Ovary (tissue), 9 donors: Measurements from ENCODE around the gene ELL2. TPM values are rescaled to one million over a fixed set of nuclear protein-coding genes. Genes with fewer than 3 reads are reported as not detected.

Experiments
- DNase-seq, 5 donors: peaks; one replicate each; pipeline ENCODE4 v3.0.0-alpha.2; 2019 to 2020
- H3K27ac ChIP-seq, 2 donors: fragments of 200-600 bp; one replicate each; pipeline versions ENCODE4 v1.5.1 to v1.8.0; 2019 to 2022
- H3K27me3 ChIP-seq: fragments of 200-600 bp; one replicate; pipeline ENCODE4 v1.8.0; 2022
- H3K36me3 ChIP-seq: fragments of 200-600 bp; sonication (generic); one replicate; pipeline ENCODE4 v1.5.1; 2019
- H3K4me1 ChIP-seq: one replicate; pipeline ENCODE4 v1.8.1; 2013; ENCODE audit warnings: mild to moderate bottlenecking, moderate library complexity; ENCODE audit not compliant: insufficient read depth
- H3K4me3 ChIP-seq: fragments of 200-600 bp; sonication (generic); one replicate; pipeline ENCODE4 v1.5.1; 2017
- H3K9me3 ChIP-seq, 2 donors: fragments of 200-600 bp in 1 of 2; sonication (generic) in 1 of 2; one replicate each; pipeline versions ENCODE4 v1.5.1 to v1.8.1; 2013 to 2019; ENCODE audit warnings: mild to moderate bottlenecking in 1 of 2, moderate library complexity in 1 of 2
- EP300 ChIP-seq: sonication (generic); formaldehyde crosslinking; IDR thresholded peaks from one replicate; pipeline ENCODE4 v1.6.1; 2017; ENCODE audit warnings: antibody characterized with exemption
- POLR2A ChIP-seq: fragments of 450-650 bp; IDR thresholded peaks from one replicate; pipeline ENCODE4 v1.6.1; 2017; ENCODE audit warnings: antibody characterized with exemption, mild to moderate bottlenecking, moderate library complexity
- WGBS, 3 donors: extraction: QIAGEN DNeasy Blood & Tissue Kit in 1 of 3; methylation state at CpG; one replicate each; pipeline versions ENCODE4 v1.1.5 to v1.1.7; 2013 to 2017; 5-methylcytosine and 5-hydroxymethylcytosine counted together
- intact Hi-C, 4 donors: fragments of 100-400 bp; cut with DNase I; formaldehyde crosslinking; loops; one replicate each; pipeline versions ENCODE4 v1.11.0 to v1.15.1; 2022 to 2023
- polyA plus RNA-seq, 2 donors: library from polyadenylated mRNA; stranded (reverse); fragments of 200-250 nt in 1 of 2; fragments of 350-450 nt in 1 of 2; fragmentation: Illumina TruSeq in 1 of 2; extraction: RNeasy Lipid Tissue Mini Kit (QIAGEN cat#74804) in 1 of 2; gene quantifications; one replicate each; pipeline ENCODE4 v1.2.3, GENCODE V29; 2013 to 2014
- total RNA-seq, 7 donors: library from RNA; depleted of rRNA in 2 of 7; stranded (reverse); fragments of >200 nt in 2 of 7; fragmentation: NEBNext Ultra II Directional in 3 of 7; extraction: Animal tissue kit (Norgen Biotek cat#: 25700) in 3 of 7; gene quantifications; one replicate each; pipeline versions ENCODE4 v1.1.0 to v1.2.4, GENCODE V29; 2016 to 2023
- TF ChIP-seq, protein P1 (sequence below), 3 donors: fragments of 450-650 bp in 2 of 3; fragments of 200-600 bp in 1 of 3; IDR thresholded peaks; one replicate each; pipeline versions ENCODE4 v1.5.1 to v1.8.0; 2016 to 2022; ENCODE audit warnings: antibody characterized with exemption in 3 of 3, mild to moderate bottlenecking in 1 of 3
- donor health status: DM: no; HTN: no; CAD: no; lungs with moderate emphysema.
- donor health status: DM: no; HTN: no; CAD: no.
- donor health status: Bipolar disorder and iron deficiency.
- donor health status: DM: yes; HTN: yes; CAD: no.
- donor health status: DM: no; HTN: no; CAD: no.
- donor health status: DM: yes; HTN: yes; CAD: no.

The ELL2 gene
- total and polyA plus RNA-seq, 9 donors = 7.2 to 73.2 (median 25.1) TPM

DNA sequence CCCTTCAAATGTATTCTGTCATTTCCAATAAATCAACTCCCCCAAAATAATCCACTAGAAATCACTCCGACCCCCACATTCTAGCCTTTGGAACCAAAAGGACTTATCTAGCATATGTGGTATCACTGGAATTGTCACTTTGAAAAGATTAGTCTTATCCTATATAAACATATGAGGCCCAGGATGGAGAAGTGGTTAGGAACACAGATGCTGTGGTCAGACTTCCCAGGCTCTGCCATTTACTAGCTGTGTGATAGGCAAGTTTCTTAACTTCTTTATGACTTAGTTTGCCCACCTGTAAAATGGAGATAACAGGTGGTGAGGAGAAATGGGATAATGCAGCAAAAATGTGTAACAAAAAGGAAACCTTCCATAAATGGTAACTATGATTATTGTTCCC is 77.1 kb downstream of the ELL2 start:
- Histone ChIP-seq H3K27me3 (no peaks in the 10 kb centered on the region), H3K4me3 (no peak overlapping the region), H3K27ac (no peak overlapping the region), H3K36me3 (no peaks in the 10 kb centered on the region), H3K9me3 (no peaks in the 10 kb centered on the region), H3K4me1 (peaks cover 4% of the 10 kb centered on the region)
- TF ChIP-seq, protein P1, sequence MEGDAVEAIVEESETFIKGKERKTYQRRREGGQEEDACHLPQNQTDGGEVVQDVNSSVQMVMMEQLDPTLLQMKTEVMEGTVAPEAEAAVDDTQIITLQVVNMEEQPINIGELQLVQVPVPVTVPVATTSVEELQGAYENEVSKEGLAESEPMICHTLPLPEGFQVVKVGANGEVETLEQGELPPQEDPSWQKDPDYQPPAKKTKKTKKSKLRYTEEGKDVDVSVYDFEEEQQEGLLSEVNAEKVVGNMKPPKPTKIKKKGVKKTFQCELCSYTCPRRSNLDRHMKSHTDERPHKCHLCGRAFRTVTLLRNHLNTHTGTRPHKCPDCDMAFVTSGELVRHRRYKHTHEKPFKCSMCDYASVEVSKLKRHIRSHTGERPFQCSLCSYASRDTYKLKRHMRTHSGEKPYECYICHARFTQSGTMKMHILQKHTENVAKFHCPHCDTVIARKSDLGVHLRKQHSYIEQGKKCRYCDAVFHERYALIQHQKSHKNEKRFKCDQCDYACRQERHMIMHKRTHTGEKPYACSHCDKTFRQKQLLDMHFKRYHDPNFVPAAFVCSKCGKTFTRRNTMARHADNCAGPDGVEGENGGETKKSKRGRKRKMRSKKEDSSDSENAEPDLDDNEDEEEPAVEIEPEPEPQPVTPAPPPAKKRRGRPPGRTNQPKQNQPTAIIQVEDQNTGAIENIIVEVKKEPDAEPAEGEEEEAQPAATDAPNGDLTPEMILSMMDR (IDR thresholded peaks at IDR 0.05) = no peak
- TF ChIP-seq EP300 = no peak
- TF ChIP-seq POLR2A = no peak
- WGBS, 3 donors = 75 to 95% (median 83%) methylated on average over 1 of the region's 1 CpG
- intact Hi-C loops = no loop called here
- DNase-seq = no peak

DNA sequence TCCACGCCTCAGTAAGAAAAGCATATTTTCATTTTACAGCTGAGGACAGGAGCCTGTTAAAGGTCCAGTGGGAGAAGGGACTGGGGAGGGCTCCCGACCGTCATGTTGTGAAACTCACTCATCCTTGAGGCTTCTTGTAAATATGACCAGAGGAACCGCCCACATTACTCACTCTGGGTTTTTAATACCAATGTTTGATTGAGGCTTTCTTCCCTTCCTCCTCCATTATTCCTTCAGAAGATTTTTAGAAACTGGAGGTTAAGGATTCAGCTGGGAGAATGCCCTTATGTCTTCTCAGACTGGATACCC is 77.7 kb downstream of the ELL2 start:
- H3K27me3 ChIP-seq = no peaks in the 10 kb centered on the region
- peaks cover 4% of the 10 kb centered on the region for H3K4me1 ChIP-seq
- no peak overlapping the region for H3K4me3 ChIP-seq
- WGBS, 3 donors = 19 to 43% (median 24%) methylated on average over 4 of the region's 4 CpGs
- H3K9me3 ChIP-seq = no peaks in the 10 kb centered on the region
- intact Hi-C loops = no loop called here
- TF ChIP-seq, protein P1 (IDR thresholded peaks at IDR 0.05) = no peak
- TF ChIP-seq EP300 (no peak), POLR2A (no peak)
- DNase-seq = peak in 1 of 5 donors; percentile 47
- H3K36me3 ChIP-seq = no peaks in the 10 kb centered on the region
- no peak overlapping the region for H3K27ac ChIP-seq

DNA sequence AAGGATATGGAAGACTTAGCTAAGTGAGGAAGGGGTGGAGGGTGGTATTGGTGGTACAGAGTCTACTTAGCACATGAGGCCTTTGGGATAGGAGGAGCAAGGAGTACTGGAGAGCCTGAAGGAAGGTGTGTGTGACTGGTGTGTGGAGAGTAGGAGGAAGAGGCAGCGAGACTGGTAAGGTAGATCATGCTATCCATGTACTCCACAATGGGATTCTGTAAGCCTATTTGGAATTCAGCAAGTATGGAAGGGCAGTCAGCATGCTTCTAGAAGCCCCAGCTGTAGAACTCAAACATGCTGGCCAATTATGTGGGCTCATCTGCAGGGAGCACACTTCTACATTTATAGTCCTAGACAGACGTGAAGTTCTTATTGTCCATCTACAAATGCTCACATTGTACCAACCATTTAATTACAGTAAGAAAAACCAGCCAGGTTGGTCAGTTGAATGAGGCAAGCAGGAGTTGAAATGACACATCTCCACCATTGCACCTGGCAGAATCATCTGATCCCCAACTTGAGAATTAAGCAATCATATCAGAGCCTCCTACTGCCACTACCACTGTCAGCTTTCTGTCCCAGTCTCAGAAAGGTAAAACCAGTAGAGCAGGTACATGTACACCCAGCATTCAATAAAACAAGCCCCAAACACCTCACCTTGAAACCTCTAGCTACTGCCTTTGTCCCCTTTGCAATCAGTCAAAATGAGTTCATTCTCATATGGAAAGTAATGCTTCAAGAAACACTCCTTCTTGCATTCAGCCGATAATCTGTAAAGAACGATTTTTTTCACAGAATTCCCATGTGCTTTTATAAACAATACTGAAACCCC is 78.2 kb downstream of the ELL2 start:
- Histone ChIP-seq H3K27me3 (no peaks in the 10 kb centered on the region), H3K9me3 (no peaks in the 10 kb centered on the region), H3K4me3 (no peak overlapping the region), H3K4me1 (peaks cover 4% of the 10 kb centered on the region), H3K27ac (no peak overlapping the region), H3K36me3 (no peaks in the 10 kb centered on the region)
- no peak for DNase-seq
- TF ChIP-seq POLR2A (no peak), EP300 (no peak)
- TF ChIP-seq, protein P1 (IDR thresholded peaks at IDR 0.05) = no peak
- intact Hi-C loops = no loop called here
- WGBS, 3 donors = 51 to 64% (median 59%) methylated on average over 4 of the region's 4 CpGs

DNA sequence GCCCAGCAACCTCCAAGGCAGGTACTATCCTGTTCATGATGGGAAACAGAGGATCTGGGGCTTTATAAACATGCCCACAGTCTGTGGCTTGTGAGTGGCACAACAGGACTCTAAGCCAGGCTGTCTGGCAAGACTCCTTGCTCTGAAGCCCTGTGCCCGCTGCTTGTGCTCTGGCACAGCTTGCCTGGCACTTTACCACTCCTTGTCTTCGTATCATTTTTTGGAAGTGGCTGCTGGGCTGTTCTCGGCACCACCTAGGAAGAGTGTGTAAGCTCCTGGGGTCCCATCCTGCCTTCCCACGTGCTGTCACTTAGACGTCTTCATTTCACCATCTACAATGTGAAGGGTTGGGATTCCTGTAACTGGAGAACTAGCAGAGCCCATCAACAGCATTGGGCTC is 79.8 kb downstream of the ELL2 start:
- H3K27me3 ChIP-seq = no peaks in the 10 kb centered on the region
- no peak overlapping the region for H3K4me3 ChIP-seq
- no peaks in the 10 kb centered on the region for H3K9me3 ChIP-seq
- WGBS, 3 donors = 81 to 89% (median 88%) methylated on average over 5 of the region's 5 CpGs
- TF ChIP-seq POLR2A (no peak), EP300 (no peak)
- TF ChIP-seq, protein P1 (IDR thresholded peaks at IDR 0.05) = no peak
- peaks cover 4% of the 10 kb centered on the region for H3K4me1 ChIP-seq
- no peak for DNase-seq
- intact Hi-C loops = no loop called here
- H3K27ac ChIP-seq = no peak overlapping the region
- H3K36me3 ChIP-seq = no peaks in the 10 kb centered on the region
